SIG-M5 treated with dmso at 0.1 percent for 504 hours (cell line): ENCODE results near the gene OTOA.
"Not testable (repeated sequence)": the region's sequence is repeated elsewhere in the genome, so short reads cannot be mapped to it uniquely, and the experiment has no call there.

Source experiments
- DNase-seq: peaks from one replicate; lab custom pipeline; 2025; ENCODE audit not compliant: unreplicated experiment; lab: John Stamatoyannopoulos, UW

The OTOA gene

GRCh38 chr16:21663889-21664647 lies at the start of gene OTOA:
Gene OTOA, plus strand, starts transcription at chr16:21663968. Its CDS starts 14,547 bp downstream, at chr16:21678515.
- DNase-seq, result no peak

- no peak for DNase-seq
These were observed 48.9 kb upstream of the OTOA start for GRCh38 chr16:21614896-21615295.

- no peak for DNase-seq
These were observed 46.2 kb upstream of the OTOA start for GRCh38 chr16:21617607-21618006.

- no peak for DNase-seq
These were observed 45.5 kb upstream of the OTOA start for GRCh38 chr16:21618281-21618680.

- DNase-seq, result no peak
These were observed 43.9 kb upstream of the OTOA start for GRCh38 chr16:21619765-21620425.

- no peak for DNase-seq
These were observed 43.2 kb upstream of the OTOA start for GRCh38 chr16:21620592-21620991.

- no peak for DNase-seq
These were observed 41.2 kb upstream of the OTOA start for GRCh38 chr16:21622545-21622944.

- no peak for DNase-seq
These were observed 38.7 kb upstream of the OTOA start for GRCh38 chr16:21625026-21625425.

- peak; percentile 98 for DNase-seq
These were observed 37.0 kb upstream of the OTOA start for GRCh38 chr16:21626659-21627277.

- no peak for DNase-seq
These were observed 35.5 kb upstream of the OTOA start for GRCh38 chr16:21628121-21628726.

- no peak for DNase-seq
These were observed 35.0 kb upstream of the OTOA start for GRCh38 chr16:21628772-21629171.

GRCh38 chr16:21629616-21630539 lies 33.9 kb upstream of the OTOA start:
- DNase-seq, result not testable (repeated sequence)

- not testable (repeated sequence) for DNase-seq
These were observed 32.9 kb upstream of the OTOA start for GRCh38 chr16:21630866-21631265.

GRCh38 chr16:21631376-21631775 lies 32.4 kb upstream of the OTOA start:
- not testable (repeated sequence) for DNase-seq

- DNase-seq, result not testable (repeated sequence)
These were observed 31.7 kb upstream of the OTOA start for GRCh38 chr16:21631951-21632575.

- DNase-seq, result no peak
These were observed 29.6 kb upstream of the OTOA start for GRCh38 chr16:21634216-21634615.

- not testable (repeated sequence) for DNase-seq
These were observed 28.1 kb upstream of the OTOA start for GRCh38 chr16:21635694-21636093.

- no peak for DNase-seq
These were observed 26.5 kb upstream of the OTOA start for GRCh38 chr16:21637032-21637968.

- no peak for DNase-seq
These were observed 25.2 kb upstream of the OTOA start for GRCh38 chr16:21638573-21638975.
